Measurements from ENCODE around the gene VPS51.

VPS51 gene

DNA sequence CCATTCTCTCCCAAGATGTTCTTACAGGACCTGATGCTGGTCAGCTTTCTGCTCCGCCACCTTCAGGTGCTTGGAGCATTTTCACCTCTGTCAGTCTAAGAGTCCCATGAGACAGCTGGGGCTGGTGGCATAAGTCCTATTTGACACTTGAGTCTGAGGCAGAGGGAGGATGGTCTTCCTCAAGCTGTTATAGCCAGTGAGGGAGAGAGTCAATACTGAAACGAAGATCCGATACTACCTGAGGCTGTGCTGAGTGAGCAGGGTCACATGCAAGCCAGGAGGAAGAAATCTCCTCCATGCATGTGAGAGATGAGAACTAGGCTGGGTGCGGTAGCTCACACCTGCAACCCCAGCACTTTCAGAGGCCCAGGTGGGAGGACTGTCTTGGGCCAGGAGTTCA, 6.4 kb upstream of the VPS51 start:
- in situ Hi-C loops (cut with MboI; ENCODE audit: low pct_unique_long_range_greater_than_20kb, low sequenced_read_pairs, unreplicated experiment) = no loop called here
- TF ChIP-seq, protein P1, sequence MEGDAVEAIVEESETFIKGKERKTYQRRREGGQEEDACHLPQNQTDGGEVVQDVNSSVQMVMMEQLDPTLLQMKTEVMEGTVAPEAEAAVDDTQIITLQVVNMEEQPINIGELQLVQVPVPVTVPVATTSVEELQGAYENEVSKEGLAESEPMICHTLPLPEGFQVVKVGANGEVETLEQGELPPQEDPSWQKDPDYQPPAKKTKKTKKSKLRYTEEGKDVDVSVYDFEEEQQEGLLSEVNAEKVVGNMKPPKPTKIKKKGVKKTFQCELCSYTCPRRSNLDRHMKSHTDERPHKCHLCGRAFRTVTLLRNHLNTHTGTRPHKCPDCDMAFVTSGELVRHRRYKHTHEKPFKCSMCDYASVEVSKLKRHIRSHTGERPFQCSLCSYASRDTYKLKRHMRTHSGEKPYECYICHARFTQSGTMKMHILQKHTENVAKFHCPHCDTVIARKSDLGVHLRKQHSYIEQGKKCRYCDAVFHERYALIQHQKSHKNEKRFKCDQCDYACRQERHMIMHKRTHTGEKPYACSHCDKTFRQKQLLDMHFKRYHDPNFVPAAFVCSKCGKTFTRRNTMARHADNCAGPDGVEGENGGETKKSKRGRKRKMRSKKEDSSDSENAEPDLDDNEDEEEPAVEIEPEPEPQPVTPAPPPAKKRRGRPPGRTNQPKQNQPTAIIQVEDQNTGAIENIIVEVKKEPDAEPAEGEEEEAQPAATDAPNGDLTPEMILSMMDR (IDR thresholded peaks at IDR 0.05; ENCODE audit: extremely low read depth, insufficient read depth, missing control alignments) = no peak

DNA sequence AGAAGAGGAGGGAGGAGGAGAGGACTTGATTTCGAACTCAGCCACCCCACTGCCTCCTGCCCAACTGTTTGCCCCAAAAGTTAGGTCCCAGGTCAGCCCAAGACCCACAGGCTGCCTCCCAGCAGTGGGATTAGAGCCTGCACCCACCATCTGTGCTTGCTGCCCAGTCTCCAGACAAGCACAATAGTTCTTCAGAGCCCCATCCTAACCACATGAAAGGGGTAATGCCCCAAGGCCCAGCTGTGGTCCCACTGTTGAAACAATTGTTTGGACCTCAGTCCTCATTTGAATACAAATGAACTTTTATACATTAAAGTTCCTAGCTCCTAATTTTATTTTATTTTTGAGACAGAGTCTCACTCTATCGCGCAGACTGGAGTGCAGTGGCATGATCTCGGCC, 5.4 kb upstream of the VPS51 start:
- DNase-seq (ENCODE audit: low spot score) = no peak
- in situ Hi-C loops (cut with MboI; ENCODE audit: low pct_unique_long_range_greater_than_20kb, low sequenced_read_pairs, unreplicated experiment) = no loop called here
- TF ChIP-seq, protein P1 (IDR thresholded peaks at IDR 0.05; ENCODE audit: extremely low read depth, insufficient read depth, missing control alignments) = no peak

More for the DNA sequence above, 6.4 kb upstream of the VPS51 start:
- no peak for DNase-seq (ENCODE audit: low spot score)

DNA sequence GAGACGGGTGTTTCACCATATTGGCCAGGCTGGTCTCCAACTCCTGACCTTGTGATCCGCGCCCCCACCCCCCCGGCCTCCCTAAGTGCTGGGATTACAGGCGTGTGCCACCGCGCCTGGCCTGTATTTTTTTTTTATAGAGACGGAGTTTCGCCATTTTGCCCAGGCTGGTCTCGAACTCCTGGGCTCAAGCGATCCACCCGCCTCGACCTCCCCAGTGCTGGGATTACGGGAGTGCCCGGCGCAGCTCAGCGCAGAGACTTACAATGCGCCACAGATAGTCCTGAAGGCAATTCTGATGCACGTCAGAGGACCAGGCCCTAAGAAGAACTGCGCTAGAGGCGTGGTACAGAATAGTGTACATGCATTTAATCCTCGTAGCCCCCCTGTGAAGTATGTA, 587 bp upstream of the VPS51 start:
- in situ Hi-C loops (cut with MboI; ENCODE audit: low pct_unique_long_range_greater_than_20kb, low sequenced_read_pairs, unreplicated experiment) = no loop called here
- TF ChIP-seq, protein P1 (IDR thresholded peaks at IDR 0.05; ENCODE audit: extremely low read depth, insufficient read depth, missing control alignments) = no peak
- DNase-seq (ENCODE audit: low spot score) = no peak

DNA sequence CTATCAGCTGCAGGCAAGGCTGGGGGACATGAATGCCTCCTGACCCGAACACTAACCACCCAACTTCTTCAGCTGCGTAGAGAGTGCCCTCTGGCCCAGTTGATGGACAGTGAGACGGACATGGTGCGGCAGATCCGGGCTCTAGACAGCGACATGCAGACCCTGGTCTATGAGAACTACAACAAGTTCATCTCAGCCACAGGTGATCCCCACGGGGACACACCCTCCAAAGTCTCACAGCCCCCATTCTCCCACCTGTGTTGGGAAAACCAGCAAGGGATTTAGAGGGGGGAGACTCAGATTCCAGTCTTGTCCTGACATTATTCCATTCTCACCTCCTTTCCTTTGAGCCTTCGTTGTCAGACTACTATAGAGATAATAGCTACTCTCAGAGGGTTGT, 912 bp downstream of the VPS51 start:
- in situ Hi-C loops (cut with MboI; ENCODE audit: low pct_unique_long_range_greater_than_20kb, low sequenced_read_pairs, unreplicated experiment) = no loop called here
- no peak for DNase-seq (ENCODE audit: low spot score)
- TF ChIP-seq, protein P1 (IDR thresholded peaks at IDR 0.05; ENCODE audit: extremely low read depth, insufficient read depth, missing control alignments) = no peak

DNA sequence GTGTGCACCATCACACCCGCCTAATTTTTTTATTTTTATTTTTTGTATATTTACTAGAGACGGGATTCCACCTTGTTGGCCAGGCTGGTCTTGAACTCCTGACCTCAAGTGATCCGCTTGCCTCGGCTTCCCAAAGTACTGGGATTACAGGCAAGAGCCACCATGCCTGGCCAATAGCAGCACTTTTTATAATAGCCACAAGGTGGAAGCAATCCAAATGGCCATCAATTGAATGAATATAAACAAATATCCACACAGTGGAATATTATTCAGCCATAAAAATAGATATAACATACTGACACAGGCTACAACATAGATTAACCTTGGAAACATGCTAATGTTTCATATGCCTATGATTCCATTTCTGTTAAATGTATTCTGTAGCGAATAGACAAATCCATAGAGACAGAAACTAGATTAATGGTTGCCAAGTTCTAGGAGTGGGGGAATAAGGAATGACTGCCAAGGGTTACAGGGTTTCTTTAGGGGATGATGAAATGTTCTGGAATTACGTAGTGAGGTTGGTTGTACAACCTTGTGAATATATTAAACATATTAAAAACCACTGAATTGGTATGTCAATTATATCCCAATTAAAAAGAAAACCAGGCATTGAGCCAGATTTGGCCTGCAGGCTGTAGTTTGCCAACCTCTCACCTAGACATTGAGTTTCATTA, 4.8 kb downstream of the VPS51 start:
- TF ChIP-seq, protein P1 (IDR thresholded peaks at IDR 0.05; ENCODE audit: extremely low read depth, insufficient read depth, missing control alignments) = no peak
- in situ Hi-C loops (cut with MboI; ENCODE audit: low pct_unique_long_range_greater_than_20kb, low sequenced_read_pairs, unreplicated experiment) = no loop called here
- DNase-seq (ENCODE audit: low spot score) = no peak

DNA sequence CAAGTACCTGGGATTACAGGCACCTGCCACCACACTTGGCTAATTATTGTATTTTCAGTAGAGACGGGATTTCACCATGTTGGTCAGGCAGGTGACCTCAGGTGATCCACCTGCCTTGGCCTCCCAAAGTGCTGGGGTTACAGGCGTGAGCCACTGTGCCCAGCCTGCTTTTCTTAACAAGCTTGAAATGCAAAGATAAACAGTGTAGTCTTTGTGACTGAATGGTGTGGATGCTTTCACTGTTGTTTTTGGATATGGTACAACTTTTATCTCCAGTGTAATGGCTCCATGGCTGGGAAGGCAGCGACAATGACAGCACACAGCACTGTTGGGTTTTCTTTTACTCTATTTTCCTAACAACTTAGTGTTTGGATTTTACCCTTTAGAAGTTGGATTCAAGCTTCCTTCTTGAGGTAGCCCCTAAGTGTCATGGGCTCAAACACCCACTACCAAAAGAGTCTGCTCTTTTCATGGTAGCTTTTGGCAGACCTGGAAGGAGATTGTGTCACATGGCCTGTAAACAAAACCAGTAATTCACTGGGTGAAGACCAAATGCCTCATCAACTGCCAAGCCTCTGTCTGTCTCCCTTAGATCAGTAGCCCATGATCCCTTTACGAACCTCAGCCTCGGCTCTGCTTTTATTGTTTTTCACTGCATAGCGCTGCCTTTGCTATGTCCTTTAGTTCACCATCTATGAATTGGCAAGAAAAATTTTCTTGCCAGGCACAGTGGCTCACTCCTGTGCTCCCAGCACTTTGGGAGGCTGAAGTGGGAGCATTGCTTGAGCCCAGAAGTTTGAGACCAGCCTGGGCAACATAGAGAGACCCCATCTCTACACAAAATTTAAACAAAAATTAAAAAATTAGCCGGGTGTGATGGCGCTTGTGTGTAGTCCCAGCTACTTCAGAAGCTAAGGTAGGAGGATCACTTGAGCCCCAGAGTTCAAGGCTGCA, 6.4 kb downstream of the VPS51 start:
- no peak for DNase-seq (ENCODE audit: low spot score)
- in situ Hi-C loops (cut with MboI; ENCODE audit: low pct_unique_long_range_greater_than_20kb, low sequenced_read_pairs, unreplicated experiment) = no loop called here
- TF ChIP-seq, protein P1 (IDR thresholded peaks at IDR 0.05; ENCODE audit: extremely low read depth, insufficient read depth, missing control alignments) = no peak
